Measurements from ENCODE around the gene BIRC7. TPM values are rescaled to one million over a fixed set of nuclear protein-coding genes. Genes with fewer than 3 reads are reported as not detected.

The BIRC7 gene
- total and polyA plus RNA-seq, 8 donors = 0.09 TPM; not detected in 7

DNA sequence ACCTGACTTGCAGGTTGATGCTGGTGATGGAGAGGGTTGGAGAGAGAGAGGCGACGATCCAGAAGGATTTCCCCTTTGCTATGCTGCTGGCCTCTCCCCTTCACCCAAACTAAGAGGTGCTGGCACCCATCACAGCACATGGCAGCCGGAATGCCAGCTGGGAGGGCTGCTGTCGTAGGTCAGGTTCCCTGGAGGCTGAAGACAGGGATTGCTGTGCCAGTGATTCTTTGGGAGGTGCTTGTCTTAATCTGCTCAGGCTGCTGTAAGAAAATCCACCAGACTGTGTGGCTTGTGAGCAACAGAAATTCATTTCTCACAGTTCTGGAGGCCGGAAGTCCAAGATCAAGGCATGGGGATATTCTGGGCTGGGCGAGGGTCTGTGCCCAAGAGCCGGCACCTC lies 32.6 kb downstream of the BIRC7 start:
- no peak overlapping the region for H3K27ac ChIP-seq
- ATAC-seq (no peak), DNase-seq (no peak), FAIRE-seq (no peak)
- H3K27me3 ChIP-seq = no peaks in the 10 kb centered on the region
- intact Hi-C loops (cut with DNase I) = no loop called here
- TF ChIP-seq, protein P1, sequence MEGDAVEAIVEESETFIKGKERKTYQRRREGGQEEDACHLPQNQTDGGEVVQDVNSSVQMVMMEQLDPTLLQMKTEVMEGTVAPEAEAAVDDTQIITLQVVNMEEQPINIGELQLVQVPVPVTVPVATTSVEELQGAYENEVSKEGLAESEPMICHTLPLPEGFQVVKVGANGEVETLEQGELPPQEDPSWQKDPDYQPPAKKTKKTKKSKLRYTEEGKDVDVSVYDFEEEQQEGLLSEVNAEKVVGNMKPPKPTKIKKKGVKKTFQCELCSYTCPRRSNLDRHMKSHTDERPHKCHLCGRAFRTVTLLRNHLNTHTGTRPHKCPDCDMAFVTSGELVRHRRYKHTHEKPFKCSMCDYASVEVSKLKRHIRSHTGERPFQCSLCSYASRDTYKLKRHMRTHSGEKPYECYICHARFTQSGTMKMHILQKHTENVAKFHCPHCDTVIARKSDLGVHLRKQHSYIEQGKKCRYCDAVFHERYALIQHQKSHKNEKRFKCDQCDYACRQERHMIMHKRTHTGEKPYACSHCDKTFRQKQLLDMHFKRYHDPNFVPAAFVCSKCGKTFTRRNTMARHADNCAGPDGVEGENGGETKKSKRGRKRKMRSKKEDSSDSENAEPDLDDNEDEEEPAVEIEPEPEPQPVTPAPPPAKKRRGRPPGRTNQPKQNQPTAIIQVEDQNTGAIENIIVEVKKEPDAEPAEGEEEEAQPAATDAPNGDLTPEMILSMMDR (IDR thresholded peaks at IDR 0.05) = no peak
- WGBS, 2 donors = 48 to 63% methylated on average over 7 of the region's 7 CpGs
- no peaks in the 10 kb centered on the region for H3K9me3 ChIP-seq
- peaks cover 0 to 3% (median 3%) of the 10 kb centered on the region in 3 donors for H3K4me1 ChIP-seq
- H3K4me3 ChIP-seq = no peak overlapping the region
- no peaks in the 10 kb centered on the region for H3K36me3 ChIP-seq

DNA sequence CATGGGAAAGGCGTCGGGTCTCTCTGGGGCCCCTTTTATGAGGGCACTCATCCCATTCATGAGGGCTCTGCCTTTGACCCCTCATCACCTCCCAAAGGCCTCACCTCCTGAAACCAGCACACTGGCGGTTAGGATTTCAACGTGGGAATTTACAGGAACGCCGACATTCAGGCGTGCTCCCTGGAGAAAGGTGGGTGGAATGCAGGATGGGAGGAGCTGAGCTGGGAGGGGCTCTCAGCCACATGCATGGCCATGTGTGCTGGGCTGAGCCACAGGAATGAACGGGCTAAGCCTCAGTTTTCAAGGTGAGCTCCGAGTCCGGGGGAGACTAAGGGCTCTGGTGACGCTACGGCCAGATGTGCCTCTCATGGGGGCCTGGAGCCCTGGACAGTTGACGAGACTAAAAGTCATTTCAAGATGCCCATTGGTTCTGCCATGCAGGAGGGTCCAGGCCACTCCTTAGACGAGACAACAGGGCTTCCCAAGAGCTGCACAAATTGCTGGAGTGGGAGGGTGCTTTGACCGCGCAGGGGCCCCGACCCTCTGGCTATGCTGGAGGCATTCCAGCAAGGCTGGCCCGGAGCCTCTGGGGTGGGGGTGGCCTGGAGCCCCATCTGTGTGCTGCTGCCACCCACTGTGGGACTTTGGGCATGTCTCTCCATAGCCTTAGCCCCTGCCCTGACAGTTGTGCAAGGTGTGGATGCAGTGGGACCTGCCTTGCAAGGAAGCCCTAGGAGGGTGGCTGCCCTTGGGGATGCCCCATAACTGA lies 33.1 kb downstream of the BIRC7 start:
- no peak overlapping the region for H3K4me3 ChIP-seq
- intact Hi-C loops (cut with DNase I) = no loop called here
- 27 to 36% methylated on average over 18 of the region's 18 CpGs for WGBS, 2 donors
- H3K4me1 ChIP-seq = peaks cover 0 to 6% (median 3%) of the 10 kb centered on the region in 3 donors
- H3K36me3 ChIP-seq = no peaks in the 10 kb centered on the region
- no peak overlapping the region for H3K27ac ChIP-seq
- DNase-seq = no peak
- no peak for FAIRE-seq
- no peak for ATAC-seq
- no peaks in the 10 kb centered on the region for H3K9me3 ChIP-seq
- H3K27me3 ChIP-seq = no peaks in the 10 kb centered on the region
- TF ChIP-seq, protein P1 (IDR thresholded peaks at IDR 0.05) = no peak

DNA sequence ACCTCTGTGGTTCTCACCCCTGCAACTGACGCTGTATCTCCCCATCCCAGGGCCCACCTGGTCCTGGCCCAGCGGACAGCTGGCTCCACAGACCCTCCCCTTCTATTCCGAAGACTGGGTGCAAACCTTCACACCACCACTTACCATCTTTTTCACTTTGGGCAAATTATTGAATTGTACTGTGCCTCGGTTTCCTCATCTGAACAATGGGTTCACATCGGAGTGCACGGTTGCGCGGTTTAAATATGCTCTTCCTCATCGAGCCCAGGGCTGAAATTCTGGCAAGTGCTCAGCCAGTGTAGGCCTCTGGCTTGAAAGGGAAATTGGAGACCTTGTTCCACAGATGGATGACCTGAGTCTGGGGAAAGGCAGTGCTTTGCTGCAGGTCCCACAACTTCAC lies 34.0 kb downstream of the BIRC7 start:
- Histone ChIP-seq H3K4me3 (no peak overlapping the region), H3K9me3 (no peaks in the 10 kb centered on the region), H3K27me3 (no peaks in the 10 kb centered on the region), H3K4me1 (peaks cover 0 to 15% (median 3%) of the 10 kb centered on the region in 3 donors), H3K36me3 (no peaks in the 10 kb centered on the region), H3K27ac (no peak overlapping the region)
- DNase-seq (no peak), ATAC-seq (no peak), FAIRE-seq (no peak)
- intact Hi-C loops (cut with DNase I) = no loop called here
- WGBS, 2 donors = 87 to 88% methylated on average over 9 of the region's 9 CpGs
- TF ChIP-seq, protein P1 (IDR thresholded peaks at IDR 0.05) = no peak

GRCh38 chr20:63270606-63271325 lies 35.1 kb downstream of the BIRC7 start:
- H3K36me3 ChIP-seq = no peaks in the 10 kb centered on the region
- 88 to 90% methylated on average over 9 of the region's 9 CpGs for WGBS, 2 donors
- no peak for ATAC-seq
- H3K4me3 ChIP-seq = no peak overlapping the region
- TF ChIP-seq, protein P1 (IDR thresholded peaks at IDR 0.05) = no peak
- FAIRE-seq = no peak
- DNase-seq = no peak
- H3K4me1 ChIP-seq = peaks cover 0 to 18% (median 7%) of the 10 kb centered on the region in 3 donors
- H3K27ac ChIP-seq = no peak overlapping the region
- no peaks in the 10 kb centered on the region for H3K27me3 ChIP-seq
- intact Hi-C loops (cut with DNase I) = no loop called here
- H3K9me3 ChIP-seq = no peaks in the 10 kb centered on the region

Measured in pancreas (tissue), 10 donors.